GM19238 (cell line): Measurements from ENCODE around the gene GPR153.
"Not testable (repeated sequence)": the region's sequence is repeated elsewhere in the genome, so short reads cannot be mapped to it uniquely, and the experiment has no call there.

Source experiments
- DNase-seq: peaks from one replicate; pipeline ENCODE4 v3.0.0; 2011; ENCODE audit warnings: low spot score; ENCODE audit not compliant: insufficient read length

GPR153 gene

DNA sequence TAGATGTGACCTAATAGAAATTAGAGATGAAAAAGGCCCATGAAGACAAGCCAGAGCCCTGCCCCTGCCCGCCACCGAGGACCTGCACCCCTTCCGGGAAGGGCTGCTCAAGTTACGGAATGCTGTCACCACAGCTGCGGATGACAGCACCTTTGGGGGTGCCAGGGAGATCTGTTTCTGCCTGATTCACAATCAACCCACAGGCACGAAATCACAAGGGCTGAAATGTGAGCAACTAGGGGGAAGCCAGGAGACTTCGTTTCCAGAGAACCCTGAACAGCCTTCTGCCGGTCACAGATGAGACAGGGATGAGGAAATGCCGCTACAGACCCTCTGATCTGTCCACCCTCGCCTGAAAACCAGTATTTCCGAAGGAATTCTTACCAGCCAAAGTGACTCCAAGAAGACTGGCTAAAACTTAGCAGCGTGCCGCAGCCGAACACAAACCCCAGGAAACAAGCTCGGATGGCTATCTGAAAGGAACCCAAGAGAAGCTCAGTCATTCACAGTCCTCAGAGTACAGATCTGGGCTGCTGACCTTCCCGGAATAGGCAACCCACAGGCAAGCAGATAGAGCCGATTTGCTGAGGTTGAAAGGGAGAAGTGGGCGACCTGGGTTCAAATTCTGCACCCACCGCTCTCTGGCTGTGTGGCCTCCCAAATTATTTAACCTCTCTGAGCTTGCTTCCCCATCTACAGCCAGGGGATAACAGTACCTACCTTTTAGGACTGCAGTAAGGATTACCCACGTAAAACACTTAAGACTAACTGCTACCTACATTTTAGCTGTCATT, 26.2 kb downstream of the GPR153 start:
- DNase-seq, result no peak

GRCh38 chr1:6233376-6233775, 27.5 kb downstream of the GPR153 start:
- no peak for DNase-seq

- DNase-seq, result no peak
Observed at GRCh38 chr1:6225651-6226050, 35.2 kb downstream of the GPR153 start.

GRCh38 chr1:6224718-6225117, 36.2 kb downstream of the GPR153 start:
- no peak for DNase-seq

GRCh38 chr1:6223617-6224016, 37.3 kb downstream of the GPR153 start:
- no peak for DNase-seq

DNA sequence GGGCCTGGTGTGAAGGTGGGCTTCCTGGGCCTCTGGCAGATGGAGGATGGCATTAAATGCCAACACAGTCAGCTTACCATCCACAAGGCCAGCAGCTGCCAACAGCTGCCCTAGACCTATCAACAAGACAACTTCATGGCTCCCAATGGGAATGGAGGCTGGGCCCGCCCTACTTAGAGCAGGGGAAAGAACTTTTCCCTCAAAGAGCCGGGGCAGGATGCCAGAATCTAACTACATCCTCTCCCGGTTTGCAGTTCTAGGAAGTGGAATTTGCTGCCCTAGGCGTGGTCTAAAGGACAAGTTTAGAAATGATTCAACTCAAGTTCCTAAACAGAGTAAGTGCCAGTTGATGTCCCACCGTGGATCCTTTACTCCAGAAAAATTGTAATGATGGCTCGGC, 38.3 kb downstream of the GPR153 start:
- DNase-seq, result no peak

GRCh38 chr1:6221210-6221784, 39.6 kb downstream of the GPR153 start:
- no peak for DNase-seq

GRCh38 chr1:6220236-6220635, 40.7 kb downstream of the GPR153 start:
- no peak for DNase-seq

DNA sequence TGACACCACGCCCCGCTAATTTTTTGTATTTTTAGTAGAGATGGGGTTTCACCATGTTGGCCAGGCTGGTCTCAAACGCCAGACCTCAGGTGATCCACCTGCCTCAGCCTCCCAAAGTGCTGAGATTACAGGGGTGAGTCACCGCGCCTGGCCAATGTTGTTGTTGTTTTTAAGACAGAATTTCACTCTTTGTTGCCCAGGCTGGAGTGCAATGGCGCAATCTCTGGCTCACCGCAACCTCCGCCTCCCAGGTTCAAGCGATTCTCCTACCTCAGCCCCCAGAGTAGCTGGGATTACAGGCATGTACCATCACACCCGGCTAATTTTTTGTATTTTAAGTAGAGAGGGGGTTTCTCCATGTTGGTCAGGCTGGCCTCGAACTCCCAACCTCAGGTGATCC, 41.3 kb downstream of the GPR153 start:
- DNase-seq, result not testable (repeated sequence)

DNA sequence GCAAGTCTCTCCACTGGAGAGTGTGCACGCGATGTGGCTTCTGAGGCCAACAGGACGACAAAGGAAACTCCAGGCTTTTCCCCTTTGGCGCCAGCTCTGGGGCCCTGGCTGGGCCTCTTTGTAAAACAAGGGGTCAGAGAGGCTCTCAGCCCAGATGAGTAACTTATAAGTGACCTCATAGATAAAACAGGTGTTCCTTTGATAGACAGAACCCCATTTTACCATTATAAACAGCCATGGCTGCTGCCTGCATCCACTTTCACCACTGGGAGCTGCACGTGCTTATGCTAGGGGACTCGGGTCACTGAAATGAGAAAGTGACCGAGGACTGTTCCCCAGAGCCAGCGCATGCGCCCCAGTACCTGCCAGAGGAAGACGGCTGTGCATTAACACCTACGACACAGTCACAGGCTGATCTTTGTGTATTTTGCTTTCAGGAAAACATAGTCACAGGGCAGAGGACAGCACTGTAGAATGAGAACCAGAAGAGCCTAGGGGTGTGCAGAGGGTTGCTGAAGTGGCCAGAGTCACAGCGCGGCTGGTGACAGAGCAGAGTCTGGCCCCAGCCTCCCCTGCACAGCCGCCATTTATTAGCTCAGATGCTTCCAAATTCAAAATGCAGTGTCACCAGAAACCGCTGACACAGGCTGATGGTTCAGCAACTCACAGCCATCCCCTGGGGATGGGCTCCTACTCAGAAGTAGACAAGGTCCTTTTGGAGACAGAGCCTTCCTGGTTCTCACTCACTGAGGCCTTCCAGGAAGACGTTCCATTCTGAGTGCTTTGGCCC, 42.3 kb downstream of the GPR153 start:
- DNase-seq, result no peak

DNA sequence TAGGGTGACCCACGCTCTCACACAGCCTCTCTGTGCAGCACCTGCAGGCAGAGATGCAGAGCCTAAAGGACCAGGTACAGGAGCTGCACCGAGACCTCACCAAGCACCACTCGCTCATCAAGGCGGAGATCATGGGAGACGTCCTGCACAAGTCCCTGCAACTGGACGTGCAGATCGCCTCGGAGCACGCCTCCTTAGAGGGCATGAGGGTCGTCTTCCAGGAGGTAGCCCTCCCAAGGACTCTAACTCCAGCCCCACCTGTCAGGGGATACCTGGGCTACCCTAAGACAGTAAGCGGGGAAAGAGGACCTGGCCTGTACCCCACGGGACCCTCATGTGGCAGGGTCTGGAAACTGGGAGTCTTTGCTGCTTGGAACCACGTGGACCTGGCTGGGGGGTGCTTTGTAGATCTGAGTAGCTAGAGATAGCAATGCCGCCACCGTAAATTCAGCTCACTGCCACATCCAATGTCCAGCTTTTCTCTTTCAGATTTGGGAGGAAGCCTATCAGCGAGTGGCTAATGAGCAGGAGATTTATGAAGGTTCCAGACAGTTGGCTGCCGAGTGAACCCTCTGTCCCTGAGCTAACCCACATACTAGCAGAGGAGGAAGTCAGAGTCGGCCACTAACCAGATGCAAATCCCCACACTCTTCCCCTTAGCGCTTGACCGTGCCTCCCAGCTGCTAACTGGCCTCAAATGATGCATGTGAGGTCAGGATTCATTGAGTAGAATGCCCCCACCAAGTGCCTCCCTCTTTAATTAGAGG, 48.5 kb downstream of the GPR153 start:
- no peak for DNase-seq

DNA sequence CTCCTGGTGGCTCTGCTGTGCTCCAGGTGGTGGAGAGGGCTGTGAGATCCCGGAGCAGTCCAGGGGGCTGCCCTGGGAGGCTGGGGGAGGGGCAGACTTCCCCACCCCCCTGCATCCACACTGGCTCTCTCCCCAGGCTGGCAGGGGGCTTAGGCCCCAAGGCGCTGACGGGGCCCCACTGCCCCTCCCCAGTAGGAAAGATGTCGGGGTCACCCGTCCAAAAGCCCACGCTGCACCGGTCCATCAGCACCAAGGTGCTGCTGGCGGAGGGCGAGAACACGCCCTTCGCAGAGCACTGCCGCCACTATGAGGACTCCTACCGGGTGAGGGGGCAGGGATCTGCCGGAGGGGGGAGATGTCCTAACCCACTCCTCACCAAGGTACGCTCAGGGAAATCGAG, 49.2 kb downstream of the GPR153 start:
- DNase-seq, result no peak

DNA sequence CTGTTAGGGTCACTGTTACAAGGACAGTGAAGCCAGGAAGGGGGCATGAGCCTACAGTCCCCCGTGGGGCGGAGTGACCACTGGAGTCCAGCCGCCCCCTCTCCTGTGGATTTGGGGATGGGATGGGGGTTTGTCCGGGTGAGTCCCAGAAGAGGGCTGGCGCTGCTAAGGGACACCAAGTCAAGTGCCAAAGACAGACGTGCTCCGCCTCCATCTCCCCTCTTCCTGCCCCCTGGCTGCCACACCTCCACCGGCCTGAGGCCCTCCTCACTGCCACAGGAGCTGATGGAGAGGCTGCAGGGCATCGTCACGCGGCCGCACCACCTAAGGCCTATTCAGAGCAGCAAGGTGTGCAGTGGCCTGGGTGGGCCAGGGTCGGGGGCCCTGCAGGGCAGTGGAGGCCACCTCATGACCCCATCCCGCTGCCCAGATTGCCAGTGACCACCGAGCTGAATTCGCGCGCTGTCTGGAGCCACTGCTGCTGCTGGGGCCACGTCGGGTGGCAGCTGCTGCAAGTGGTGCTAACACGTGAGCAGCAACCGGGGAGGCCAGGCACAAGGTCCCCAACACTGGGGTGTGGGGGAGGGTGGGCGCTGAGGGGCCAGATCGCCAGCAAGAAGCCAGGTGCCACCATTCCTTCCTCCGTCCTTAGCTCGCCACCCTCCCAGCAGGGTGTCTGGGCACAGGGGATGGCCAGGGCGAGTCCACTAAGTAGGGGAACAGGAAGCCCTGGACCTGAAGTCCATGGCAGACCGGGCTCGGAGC, 50.1 kb downstream of the GPR153 start:
- no peak for DNase-seq

DNA sequence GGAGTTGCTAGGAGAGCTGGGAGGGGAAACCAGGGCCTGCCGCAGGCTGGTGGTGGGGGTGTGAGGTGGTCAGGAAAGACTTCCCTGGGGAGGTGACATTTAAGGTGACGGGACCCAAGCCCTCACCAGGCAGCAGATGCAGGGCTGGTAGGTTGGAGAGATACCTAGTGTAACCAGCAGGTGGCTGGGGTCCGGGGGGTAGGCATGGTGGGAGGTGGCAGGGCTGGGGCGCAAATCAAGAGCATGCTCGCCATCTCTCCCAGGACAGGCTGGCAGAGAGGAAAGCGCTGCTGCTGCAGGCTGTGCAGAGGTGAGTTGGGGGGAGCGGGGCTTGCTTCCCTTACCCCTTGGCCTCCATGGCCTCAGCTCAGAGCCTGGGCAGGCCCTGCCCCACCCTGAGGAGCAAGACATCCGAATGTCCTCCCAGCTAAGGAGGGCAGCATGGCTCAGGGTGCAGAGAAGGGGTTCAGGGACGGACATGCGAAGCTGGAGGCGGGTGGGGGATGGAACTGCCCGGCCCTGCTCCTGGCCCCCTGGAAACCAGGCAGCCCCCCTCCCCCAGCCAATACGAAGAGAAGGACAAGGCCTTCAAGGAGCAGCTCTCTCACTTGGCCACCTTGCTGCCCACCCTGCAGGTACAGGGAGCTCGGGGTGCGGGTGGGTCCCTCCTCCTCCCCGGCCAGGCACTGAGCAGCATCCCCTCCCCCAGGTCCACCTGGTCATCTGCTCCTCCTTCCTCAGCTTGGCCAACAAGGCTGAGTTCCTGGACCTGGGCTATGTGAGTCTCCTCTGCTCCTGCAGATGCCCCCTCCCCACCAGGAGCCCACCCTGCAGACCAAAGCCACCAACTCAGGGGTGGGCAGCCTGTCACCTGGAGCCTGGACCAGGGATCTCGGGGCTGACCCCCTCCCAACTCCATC, 51.0 kb downstream of the GPR153 start:
- no peak for DNase-seq

DNA sequence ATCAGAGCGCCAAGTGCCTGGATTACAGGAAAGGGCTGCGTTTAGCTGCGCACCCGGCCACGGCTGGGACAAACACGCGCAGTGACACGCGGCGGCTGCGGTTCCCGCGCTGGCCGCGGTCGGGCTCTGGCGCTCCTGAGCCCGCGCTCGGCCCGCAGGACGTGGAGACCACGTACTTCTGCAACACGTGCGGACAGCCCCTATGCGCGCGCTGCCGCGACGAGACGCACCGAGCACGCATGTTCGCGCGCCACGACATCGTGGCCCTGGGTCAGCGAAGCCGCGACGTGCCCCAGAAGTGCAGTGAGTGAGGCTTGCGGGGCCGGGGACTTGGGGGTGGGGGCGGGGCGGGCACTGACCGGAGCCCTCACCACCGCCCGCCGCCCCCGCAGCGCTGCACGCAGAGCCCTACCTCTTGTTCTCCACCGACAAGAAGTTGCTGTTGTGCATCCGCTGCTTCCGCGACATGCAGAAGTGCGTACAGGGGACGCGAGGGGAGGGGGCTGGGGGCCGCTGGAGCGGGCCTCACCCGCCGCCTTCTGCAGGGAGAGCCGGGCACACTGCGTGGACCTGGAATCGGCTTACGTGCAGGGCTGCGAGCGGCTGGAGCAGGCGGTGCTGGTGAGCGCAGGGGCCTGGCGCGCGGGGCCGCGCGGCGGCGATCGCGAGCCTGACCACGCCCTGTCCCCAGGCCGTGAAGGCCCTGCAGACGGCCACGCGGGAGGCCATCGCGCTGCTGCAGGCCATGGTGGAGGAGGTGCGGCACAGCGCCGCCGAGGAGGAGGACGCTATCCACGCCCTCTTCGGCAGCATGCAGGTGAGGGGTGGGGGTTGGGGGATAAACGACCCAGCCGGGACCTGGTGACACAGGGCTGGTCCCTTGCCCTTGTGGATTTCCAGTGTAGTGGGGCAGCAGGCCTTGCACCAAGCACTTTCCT, 51.9 kb downstream of the GPR153 start:
- DNase-seq, result peak; percentile 51

DNA sequence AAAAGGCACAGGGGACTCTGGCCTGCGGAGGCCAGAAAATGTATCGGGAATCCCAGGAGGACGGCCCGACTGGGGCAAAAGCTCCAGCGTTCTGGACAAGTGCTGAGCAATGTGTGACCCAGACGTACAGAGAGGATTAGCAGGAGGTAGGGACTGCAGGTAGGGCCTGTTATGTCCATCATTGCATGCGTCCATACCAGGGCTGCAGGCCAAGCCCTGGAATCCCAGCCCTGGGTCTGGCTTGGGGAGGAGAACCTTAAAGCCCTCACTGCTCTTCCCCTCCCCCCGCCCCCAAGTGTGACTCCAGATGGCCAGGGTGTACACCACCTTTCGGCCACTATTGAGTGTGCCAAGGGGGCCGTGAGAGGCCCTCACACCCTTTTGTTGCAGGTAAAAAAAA, 53.0 kb downstream of the GPR153 start:
- no peak for DNase-seq

GRCh38 chr1:6207075-6207885, 53.6 kb downstream of the GPR153 start:
- DNase-seq, result no peak

DNA sequence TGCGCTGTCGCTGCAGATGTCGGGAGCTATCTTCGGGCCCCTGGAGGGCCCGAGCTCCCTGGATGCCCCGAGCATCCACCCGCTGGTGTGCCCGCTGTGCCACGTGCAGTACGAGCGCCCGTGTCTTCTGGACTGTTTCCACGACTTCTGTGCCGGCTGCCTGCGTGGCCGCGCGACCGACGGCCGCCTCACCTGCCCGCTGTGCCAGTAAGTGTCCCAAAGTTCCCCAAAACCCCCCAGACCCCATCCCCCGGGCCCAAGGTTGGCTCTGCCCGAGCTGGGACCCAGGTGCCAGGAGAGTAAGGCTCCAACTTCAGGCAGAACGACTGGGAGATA, 54.4 kb downstream of the GPR153 start:
- no peak for DNase-seq
